Measurements from ENCODE around the gene HDDC2. TPM values are rescaled to one million over a fixed set of nuclear protein-coding genes. Genes with fewer than 3 reads are reported as not detected.
A peak's percentile ranks its signal among the peaks of the same experiment; 100 is the strongest.

Gene HDDC2
- total RNA-seq, 1 experiment from 2014 or later: 95.6 TPM

DNA sequence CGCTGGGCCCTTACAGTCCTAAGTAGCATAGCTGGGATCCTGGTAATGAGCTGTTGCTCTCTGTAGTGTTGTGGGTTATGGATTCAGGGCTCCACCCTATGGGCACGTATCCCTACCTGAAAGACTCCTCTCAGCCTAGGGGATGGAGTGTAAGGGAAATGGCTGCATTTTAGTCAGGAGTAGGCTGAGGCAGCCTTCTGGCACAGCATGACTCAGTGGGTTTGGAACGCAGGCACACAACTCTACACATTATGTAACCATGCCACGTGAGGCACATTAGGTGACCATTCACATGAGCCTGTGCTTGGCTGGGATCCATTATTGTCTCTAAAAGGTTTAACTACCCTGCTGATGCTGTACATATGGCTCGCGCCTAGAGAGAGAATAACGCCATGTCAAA, 27.8 kb downstream of the HDDC2 start:
- intact Hi-C loops (cut with micrococcal nuclease): no loop called here
- ATAC-seq: peak; percentile 55

DNA sequence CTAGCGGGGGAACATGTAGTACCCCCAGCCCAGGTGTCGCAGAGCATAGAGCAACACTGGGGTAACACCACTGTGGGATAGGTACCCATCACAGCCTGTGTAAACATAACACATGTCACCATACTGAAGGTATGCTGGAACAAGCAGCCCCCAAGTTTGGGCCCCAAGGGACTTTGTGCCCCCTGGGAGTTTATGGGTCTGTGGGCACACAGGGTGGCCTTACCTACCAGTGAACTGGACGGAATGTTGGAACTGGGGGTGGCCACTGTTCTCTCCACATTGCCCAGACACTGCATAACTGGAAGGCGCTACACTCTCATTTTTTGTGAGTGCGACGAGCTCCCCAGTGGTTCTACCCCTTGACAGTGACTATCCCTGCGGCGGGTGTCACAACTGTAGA, 28.5 kb downstream of the HDDC2 start:
- Histone ChIP-seq H3K27ac (ENCODE audit: low read depth, low read length) (no peak overlapping the region), H4K20me1 (ENCODE audit: insufficient read depth) (no peaks in the 10 kb centered on the region), H3K36me3 (ENCODE audit: control insufficient read depth in 1 of 2, insufficient read depth in 2 of 2, low read length in 2 of 2) (peaks cover 8 to 16% of the 10 kb centered on the region in 2 experiments; a peak in 2 of 4 replicates), H3K4me2 (ENCODE audit: low read length) (no peak overlapping the region), H3K79me2 (ENCODE audit: insufficient read depth, low read length) (peaks cover 3% of the 10 kb centered on the region), H3K9me3 (ENCODE audit: control insufficient read depth in 1 of 2, insufficient read depth in 1 of 2, low read depth in 1 of 2, low read length in 2 of 2) (no peaks in the 10 kb centered on the region), H3K4me3 (replicated peaks in 1 of 2; ENCODE audit: low read depth in 1 of 2, low read length in 2 of 2) (no peak overlapping the region), H3K4me1 (ENCODE audit: control insufficient read depth in 1 of 2, insufficient read depth in 2 of 2, low read length in 2 of 2) (peaks cover 0 to 7% of the 10 kb centered on the region in 2 experiments; a peak in 1 of 4 replicates), H2AFZ (ENCODE audit: low read depth, low read length, poor library complexity, severe bottlenecking) (no peak overlapping the region), H3K9me2 (ENCODE audit: insufficient read depth) (no peaks in the 10 kb centered on the region), H3K27me3 (ENCODE audit: insufficient read depth, low read length) (no peaks in the 10 kb centered on the region), H3K9ac (ENCODE audit: low read length) (no peak overlapping the region)
- no peak for DNase-seq (ENCODE audit: low read depth, low spot score)
- ChIA-PET POLR2A (no interaction called here), CTCF (no interaction called here), RAD21 (ENCODE audit: low non-redundant PET in 1 of 2, low total read pairs in 2 of 2, uncharacterized antibody in 2 of 2, unreplicated experiment in 2 of 2) (no interaction called here)
- BruUV-seq (replicated peaks): no TSS peak
- ATAC-seq: no peak
- TF ChIP-seq POLR2AphosphoS5 (IDR thresholded peaks at IDR 0.05; ENCODE audit: low read depth, low read length): no peak
- TF ChIP-seq RAD21 (IDR thresholded peaks at IDR 0.05; ENCODE audit: low read depth): no peak
- no peak for TF ChIP-seq ZNF274 (IDR thresholded peaks at IDR 0.05; ENCODE audit: low read depth, low read length)
- TF ChIP-seq POLR2A (IDR thresholded peaks at IDR 0.05; ENCODE audit: borderline replicate concordance, extremely low read depth, insufficient read depth, insufficient read length): no peak
- TF ChIP-seq SIN3A (IDR thresholded peaks at IDR 0.05; ENCODE audit: low read depth): no peak
- TF ChIP-seq, protein P1, sequence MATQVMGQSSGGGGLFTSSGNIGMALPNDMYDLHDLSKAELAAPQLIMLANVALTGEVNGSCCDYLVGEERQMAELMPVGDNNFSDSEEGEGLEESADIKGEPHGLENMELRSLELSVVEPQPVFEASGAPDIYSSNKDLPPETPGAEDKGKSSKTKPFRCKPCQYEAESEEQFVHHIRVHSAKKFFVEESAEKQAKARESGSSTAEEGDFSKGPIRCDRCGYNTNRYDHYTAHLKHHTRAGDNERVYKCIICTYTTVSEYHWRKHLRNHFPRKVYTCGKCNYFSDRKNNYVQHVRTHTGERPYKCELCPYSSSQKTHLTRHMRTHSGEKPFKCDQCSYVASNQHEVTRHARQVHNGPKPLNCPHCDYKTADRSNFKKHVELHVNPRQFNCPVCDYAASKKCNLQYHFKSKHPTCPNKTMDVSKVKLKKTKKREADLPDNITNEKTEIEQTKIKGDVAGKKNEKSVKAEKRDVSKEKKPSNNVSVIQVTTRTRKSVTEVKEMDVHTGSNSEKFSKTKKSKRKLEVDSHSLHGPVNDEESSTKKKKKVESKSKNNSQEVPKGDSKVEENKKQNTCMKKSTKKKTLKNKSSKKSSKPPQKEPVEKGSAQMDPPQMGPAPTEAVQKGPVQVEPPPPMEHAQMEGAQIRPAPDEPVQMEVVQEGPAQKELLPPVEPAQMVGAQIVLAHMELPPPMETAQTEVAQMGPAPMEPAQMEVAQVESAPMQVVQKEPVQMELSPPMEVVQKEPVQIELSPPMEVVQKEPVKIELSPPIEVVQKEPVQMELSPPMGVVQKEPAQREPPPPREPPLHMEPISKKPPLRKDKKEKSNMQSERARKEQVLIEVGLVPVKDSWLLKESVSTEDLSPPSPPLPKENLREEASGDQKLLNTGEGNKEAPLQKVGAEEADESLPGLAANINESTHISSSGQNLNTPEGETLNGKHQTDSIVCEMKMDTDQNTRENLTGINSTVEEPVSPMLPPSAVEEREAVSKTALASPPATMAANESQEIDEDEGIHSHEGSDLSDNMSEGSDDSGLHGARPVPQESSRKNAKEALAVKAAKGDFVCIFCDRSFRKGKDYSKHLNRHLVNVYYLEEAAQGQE (IDR thresholded peaks at IDR 0.05; ENCODE audit: low read depth): no peak
- TF ChIP-seq, protein P2, sequence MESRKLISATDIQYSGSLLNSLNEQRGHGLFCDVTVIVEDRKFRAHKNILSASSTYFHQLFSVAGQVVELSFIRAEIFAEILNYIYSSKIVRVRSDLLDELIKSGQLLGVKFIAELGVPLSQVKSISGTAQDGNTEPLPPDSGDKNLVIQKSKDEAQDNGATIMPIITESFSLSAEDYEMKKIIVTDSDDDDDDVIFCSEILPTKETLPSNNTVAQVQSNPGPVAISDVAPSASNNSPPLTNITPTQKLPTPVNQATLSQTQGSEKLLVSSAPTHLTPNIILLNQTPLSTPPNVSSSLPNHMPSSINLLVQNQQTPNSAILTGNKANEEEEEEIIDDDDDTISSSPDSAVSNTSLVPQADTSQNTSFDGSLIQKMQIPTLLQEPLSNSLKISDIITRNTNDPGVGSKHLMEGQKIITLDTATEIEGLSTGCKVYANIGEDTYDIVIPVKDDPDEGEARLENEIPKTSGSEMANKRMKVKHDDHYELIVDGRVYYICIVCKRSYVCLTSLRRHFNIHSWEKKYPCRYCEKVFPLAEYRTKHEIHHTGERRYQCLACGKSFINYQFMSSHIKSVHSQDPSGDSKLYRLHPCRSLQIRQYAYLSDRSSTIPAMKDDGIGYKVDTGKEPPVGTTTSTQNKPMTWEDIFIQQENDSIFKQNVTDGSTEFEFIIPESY (IDR thresholded peaks at IDR 0.05; ENCODE audit: extremely low read depth, insufficient replicate concordance, low read length): no peak
- TF ChIP-seq YY1 (IDR thresholded peaks at IDR 0.05; ENCODE audit: extremely low read depth, insufficient replicate concordance, low read depth, low read length): no peak
- TF ChIP-seq, protein P3, sequence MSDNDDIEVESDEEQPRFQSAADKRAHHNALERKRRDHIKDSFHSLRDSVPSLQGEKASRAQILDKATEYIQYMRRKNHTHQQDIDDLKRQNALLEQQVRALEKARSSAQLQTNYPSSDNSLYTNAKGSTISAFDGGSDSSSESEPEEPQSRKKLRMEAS (IDR thresholded peaks at IDR 0.05): no peak
- TF ChIP-seq EZH2 (IDR thresholded peaks at IDR 0.05): no peak
- TF ChIP-seq EGR1 (IDR thresholded peaks at IDR 0.05; ENCODE audit: low read depth): no peak
- intact Hi-C loops (cut with micrococcal nuclease): no loop called here

More for the DNA sequence above, 27.8 kb downstream of the HDDC2 start:
- H3K27me3 ChIP-seq (ENCODE audit: insufficient read depth, low read length): no peaks in the 10 kb centered on the region
- H3K9me3 ChIP-seq (ENCODE audit: control insufficient read depth in 1 of 2, insufficient read depth in 1 of 2, low read depth in 1 of 2, low read length in 2 of 2): no peaks in the 10 kb centered on the region
- peaks cover 8 to 16% of the 10 kb centered on the region in 2 experiments; a peak in 2 of 4 replicates for H3K36me3 ChIP-seq (ENCODE audit: control insufficient read depth in 1 of 2, insufficient read depth in 2 of 2, low read length in 2 of 2)
- H4K20me1 ChIP-seq (ENCODE audit: insufficient read depth): no peaks in the 10 kb centered on the region
- DNase-seq (ENCODE audit: low read depth, low spot score): peak; percentile 10
- ChIA-PET RAD21 (ENCODE audit: low non-redundant PET in 1 of 2, low total read pairs in 2 of 2, uncharacterized antibody in 2 of 2, unreplicated experiment in 2 of 2) (no interaction called here), POLR2A (interaction anchor here (1.2 kb wide), 1 partner anchor 72 kb away, joined by 3 read pairs; no protein-coding TSS in a partner anchor), CTCF (no interaction called here)
- H3K9ac ChIP-seq (ENCODE audit: low read length): no peak overlapping the region
- H3K9me2 ChIP-seq (ENCODE audit: insufficient read depth): no peaks in the 10 kb centered on the region
- TF ChIP-seq JUND (IDR thresholded peaks at IDR 0.05): peak; percentile 33; the same call in 1 of the 2 replicates
- no peak for TF ChIP-seq POLR2A (IDR thresholded peaks at IDR 0.05; ENCODE audit: borderline replicate concordance, extremely low read depth, insufficient read depth, insufficient read length)
- H3K4me1 ChIP-seq (ENCODE audit: control insufficient read depth in 1 of 2, insufficient read depth in 2 of 2, low read length in 2 of 2): peaks cover 0 to 7% of the 10 kb centered on the region in 2 experiments; a peak in 1 of 4 replicates
- peaks cover 10% of the 10 kb centered on the region for H3K79me2 ChIP-seq (ENCODE audit: insufficient read depth, low read length)
- H2AFZ ChIP-seq (ENCODE audit: low read depth, low read length, poor library complexity, severe bottlenecking): no peak overlapping the region
- H3K4me3 ChIP-seq (replicated peaks in 1 of 2; ENCODE audit: low read depth in 1 of 2, low read length in 2 of 2): no peak overlapping the region
- TSS peak; percentile 16 for BruUV-seq (replicated peaks)
- H3K27ac ChIP-seq (ENCODE audit: low read depth, low read length): no peak overlapping the region
- H3K4me2 ChIP-seq (ENCODE audit: low read length): 0 out of 2 replicates have a peak overlapping the region, but pooled peaks have one; percentile 0

All from HCT116 (cell line).